ENCODE measurements around the gene ZNF543. TPM values are rescaled to one million over a fixed set of nuclear protein-coding genes. Genes with fewer than 3 reads are reported as not detected.

ZNF543 gene
- total and polyA plus RNA-seq, 2 of the 8 experiments (the other 6 are each of a cell fraction or from before 2014, with no cell fraction given): 1.8 to 9.0 TPM

DNA sequence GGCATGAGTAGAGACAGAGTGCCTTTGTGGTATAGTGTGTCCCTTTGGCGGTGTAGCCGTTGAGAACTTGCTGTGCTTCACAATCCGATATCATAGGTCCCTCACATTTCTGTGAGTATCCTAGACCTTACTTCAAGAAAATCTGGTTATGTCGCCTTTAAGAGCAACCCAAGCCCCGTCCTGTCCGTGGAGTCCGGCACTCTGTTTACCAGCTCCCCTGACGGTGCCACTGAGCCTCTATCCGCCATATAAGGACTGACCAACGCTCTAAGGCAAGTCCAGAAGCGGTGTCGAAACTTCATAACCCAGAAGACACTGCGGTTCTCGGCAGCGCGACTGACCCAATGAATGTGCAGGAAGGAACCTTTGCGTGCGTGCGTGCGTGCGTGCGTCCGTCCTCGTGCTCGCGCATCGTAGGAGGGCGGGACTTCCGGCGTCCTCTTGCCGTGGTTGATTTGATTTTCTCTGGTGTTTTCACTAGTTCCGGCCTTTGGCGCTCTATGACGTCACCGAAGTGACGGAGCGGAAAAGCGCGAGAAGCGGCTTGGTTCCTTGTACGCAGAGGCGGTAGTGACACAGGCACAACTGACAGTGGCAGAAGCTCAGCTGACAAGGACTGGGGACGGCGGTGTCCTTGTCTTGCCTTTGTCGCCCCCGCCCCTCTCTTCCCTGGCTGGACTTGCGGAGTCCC, 42.9 kb downstream of the ZNF543 start, which contains the start of the genes TRAPPC2B and ZNF547 (continued):
- peak; percentile 75 for TF ChIP-seq CTBP2 (IDR thresholded peaks at IDR 0.05; ENCODE audit: borderline replicate concordance, insufficient read depth, insufficient read length, low read length)

Measured in H1 (cell line).